Measurements from ENCODE around the gene PLEKHG3.

GRCh38 chr14:64728856-64729255 is 24.6 kb downstream of the PLEKHG3 start:
- no peak for TF ChIP-seq CTCF (IDR thresholded peaks at IDR 0.05)
- TF ChIP-seq POLR2A (IDR thresholded peaks at IDR 0.05), result no peak
- no peak for TF ChIP-seq EP300 (IDR thresholded peaks at IDR 0.05)
